OCI-LY3 (cell line): ENCODE measurements around the gene GPR137B.

Source experiments
- CTCF ChIP-seq: fragments of 200-600, 300-600 bp; sonication (generic); IDR thresholded peaks from 2 replicates; pipeline ENCODE4 v1.5.1; 2014; ENCODE audit warnings: antibody characterized with exemption, low read length, low read depth
- EZH2phosphoT487 ChIP-seq: fragments of 200-600 bp; shearing (Covaris generic); IDR thresholded peaks from 2 replicates; pipeline ENCODE4 v1.6.1; 2018; ENCODE audit warnings: antibody characterized with exemption, mixed run types, low read depth

GRCh38 chr1:236150986-236151385 lies 8.6 kb downstream of the GPR137B start:
- no peak for TF ChIP-seq CTCF
- no peak for TF ChIP-seq EZH2phosphoT487
